NCI-H526 treated with DMSO at 0.1 percent for 48 hours (cell line): Measurements from ENCODE around the gene FBXL16.
"Not testable (repeated sequence)": the region's sequence is repeated elsewhere in the genome, so short reads cannot be mapped to it uniquely, and the experiment has no call there.

Experiments
- DNase-seq: peaks from one replicate; lab custom pipeline; 2025; lab: John Stamatoyannopoulos, UW

FBXL16 gene

GRCh38 chr16:709566-710499 lies 4.2 kb upstream of the FBXL16 start:
- DNase-seq, result peak; percentile 22

GRCh38 chr16:708959-709358 lies 3.4 kb upstream of the FBXL16 start:
- no peak for DNase-seq

- DNase-seq, result no peak
Observed at GRCh38 chr16:708019-708418, 2.4 kb upstream of the FBXL16 start.

DNA sequence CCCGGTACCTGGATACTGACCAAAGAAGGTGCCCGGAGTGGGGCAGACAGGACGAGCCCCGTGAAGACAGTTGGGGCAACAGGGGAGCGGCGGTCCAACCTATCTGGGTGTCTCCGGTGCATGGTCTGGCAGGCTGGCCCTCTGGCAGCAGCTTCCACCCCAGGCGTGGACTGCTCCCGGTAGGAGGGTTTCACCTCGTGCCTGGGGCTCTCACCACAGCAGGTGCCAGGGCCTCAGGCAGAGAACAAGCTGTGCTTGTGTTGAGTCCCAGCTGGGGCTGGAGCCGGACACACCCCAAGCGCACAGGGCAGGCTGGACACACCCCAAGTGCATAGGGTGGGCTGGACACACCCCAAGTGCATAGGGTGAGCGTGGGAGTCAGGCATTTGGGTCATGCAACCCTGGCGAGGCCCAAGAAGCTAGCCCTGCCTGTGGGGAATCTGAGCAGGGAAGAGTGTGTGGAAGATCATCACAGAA lies 1.5 kb upstream of the FBXL16 start:
- DNase-seq, result no peak

DNA sequence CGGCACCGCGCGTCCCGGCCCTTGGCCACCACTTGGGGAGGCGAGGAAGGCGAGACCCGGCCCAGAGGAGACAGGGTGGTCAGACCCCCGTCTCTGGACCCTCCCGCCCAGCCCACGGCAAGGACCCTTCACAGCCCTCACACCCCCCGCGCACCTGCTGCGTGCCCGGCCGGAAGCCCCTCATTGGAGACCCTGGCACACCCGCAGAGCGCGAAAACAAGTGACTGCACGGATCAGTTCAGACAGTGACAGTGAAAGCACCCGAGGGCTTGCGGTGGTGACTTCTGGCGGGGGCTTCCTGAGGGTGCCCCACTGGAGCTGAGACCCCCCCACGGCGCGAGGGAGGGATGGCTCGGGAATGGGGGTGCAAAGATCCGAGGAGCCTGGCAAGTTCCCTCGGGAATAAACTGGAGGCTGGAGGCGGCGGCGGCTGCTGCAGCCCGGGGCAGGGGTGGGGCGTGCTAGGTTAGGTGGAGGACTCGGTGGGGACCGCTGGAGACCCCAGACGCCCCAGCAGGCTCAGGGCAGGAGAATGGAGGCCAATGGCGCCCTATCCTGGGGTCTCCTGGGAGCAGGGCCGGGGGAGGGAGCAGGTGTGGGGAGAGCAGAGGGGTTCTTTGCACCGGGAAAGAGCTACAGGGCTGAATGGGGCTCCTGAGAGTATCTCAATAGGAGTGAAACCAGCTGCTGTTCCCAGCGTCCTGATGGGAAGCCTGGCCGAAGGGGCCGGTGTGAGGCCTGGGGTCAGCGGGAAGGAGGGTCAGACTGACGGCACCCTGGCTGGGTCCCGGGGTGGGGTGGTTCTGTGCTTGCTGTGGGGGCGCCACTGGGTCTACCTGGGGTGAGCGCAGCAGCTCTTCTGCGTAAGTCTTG lies 824 bp upstream of the FBXL16 start:
- DNase-seq, result no peak

GRCh38 chr16:704552-705380 lies 835 bp downstream of the FBXL16 start:
- no peak for DNase-seq

DNA sequence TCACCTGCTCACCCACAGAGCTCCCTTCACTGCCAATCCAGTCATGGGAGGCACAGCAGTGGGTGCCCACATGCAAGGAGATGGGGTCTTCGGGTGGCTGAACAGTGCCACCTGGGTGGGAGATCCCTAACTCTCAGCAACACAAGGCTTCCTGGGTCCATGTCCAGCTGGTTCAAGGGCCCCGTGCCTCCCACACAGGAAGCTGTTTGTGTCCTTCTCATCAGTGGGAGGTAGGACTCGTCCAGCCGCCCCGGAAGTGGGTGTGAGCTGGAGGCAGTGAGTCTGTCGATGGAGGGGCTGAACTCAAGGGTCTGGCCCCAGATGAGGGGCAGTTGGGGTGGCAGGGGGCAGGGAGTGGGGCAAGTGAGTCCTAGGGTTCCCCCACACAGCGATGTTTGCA lies 1.6 kb downstream of the FBXL16 start:
- no peak for DNase-seq

- DNase-seq, result no peak
Observed at GRCh38 chr16:703406-703805, 2.2 kb downstream of the FBXL16 start.

GRCh38 chr16:702341-702740 lies 3.3 kb downstream of the FBXL16 start:
- DNase-seq, result no peak

- DNase-seq, result no peak
Observed at GRCh38 chr16:700684-701584, 4.7 kb downstream of the FBXL16 start.

DNA sequence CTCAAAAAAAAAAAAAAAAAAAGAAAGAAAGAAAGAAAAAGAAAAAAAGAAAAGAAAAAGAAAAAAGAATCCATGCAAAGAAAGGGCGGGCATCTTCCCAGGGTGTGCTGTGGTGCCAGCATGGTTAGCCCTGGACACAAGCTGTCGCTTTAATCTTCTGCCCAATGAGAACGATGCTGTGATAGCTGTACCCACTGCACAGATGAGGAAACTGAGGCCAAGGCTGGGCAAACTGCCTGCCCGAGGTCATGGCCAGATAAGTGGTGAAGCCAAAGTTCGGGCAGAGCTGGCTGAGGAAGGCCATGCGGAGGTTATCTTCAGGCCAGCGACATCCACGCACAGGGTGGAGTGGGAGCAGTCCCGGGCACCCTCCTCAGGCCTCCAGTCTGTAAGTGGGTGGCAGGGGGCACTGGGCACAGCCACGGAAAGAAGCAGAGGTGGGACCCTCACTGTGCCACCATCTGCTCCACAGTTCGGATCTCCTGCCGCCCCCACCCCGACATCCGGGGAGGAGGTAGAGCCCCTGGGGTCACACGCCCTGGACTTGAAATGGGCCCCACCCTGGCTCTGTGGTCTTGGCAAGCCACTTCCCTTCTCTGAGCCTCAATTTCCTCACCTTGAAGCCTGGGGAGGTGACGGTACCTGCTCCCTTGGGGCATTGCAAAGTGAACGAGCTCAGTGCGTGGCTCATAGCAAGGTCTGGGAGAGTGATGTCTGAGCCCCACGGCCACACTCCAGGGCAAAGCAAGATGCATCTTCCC lies 6.5 kb downstream of the FBXL16 start:
- DNase-seq, result no peak

DNA sequence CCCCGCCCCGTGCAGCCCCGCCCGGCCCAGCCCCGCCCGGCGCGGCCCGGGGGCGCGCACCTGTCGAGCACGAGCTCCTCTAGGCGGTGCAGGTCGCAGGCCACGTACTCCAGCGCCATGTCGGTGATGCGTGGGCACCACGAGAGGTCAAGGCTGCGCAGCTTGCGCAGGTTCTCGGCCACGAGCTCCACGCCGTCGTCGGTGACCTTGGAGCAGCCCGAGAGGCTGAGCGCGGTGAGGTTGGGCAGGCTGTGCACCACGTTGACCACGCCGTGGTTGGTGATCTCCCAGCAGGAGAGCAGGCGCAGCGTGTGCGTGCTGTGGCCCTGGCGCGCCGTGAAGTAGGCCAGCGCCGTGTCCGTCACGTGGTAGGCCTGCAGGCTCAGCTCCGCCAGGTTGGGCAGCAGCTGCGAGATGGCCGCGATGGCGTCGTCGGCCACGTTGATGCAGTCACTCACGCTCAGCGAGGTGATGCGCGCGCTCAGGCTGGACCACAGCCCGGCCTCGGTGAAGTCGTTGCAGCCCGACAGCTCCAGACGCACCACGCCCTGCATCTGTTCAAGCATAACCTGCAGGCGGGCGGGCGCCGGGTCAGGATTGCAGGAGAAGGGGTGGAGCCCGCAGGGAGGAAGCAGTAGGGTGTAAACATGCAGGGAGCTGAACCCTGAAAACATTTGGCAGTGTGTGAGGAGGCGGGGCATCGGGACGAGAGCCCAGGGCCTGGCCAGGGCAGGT lies 10.1 kb downstream of the FBXL16 start:
- peak; percentile 70 for DNase-seq

DNA sequence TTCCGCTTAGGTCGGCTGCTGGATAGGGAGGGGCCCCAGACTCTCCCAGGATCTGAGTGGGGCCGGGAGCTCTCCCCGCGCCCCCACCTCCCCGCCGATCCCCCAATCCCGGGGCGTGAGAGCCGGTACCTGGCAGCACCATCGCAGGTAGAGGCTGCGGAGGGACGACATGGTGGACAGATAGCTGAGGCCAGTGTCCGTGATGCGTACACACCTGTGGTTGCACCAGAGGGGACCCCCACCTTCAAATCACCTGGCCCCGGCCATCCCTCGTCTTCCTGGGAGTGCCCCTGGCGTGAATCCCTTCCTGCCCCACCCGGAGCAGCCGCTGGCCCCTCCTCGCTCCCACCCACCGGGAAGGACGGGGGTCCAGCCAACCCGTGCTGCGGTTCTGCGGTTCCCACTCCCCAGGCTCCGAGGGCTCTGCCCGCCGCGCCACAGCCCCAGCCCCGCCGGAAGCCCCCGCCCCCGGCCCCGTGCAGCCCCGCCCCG lies 10.7 kb downstream of the FBXL16 start:
- DNase-seq, result no peak

GRCh38 chr16:694187-694862 lies 11.3 kb downstream of the FBXL16 start:
- no peak for DNase-seq

GRCh38 chr16:693766-694165 lies 11.8 kb downstream of the FBXL16 start:
- no peak for DNase-seq

- no peak for DNase-seq
Observed at GRCh38 chr16:693364-693763, 12.2 kb downstream of the FBXL16 start.

DNA sequence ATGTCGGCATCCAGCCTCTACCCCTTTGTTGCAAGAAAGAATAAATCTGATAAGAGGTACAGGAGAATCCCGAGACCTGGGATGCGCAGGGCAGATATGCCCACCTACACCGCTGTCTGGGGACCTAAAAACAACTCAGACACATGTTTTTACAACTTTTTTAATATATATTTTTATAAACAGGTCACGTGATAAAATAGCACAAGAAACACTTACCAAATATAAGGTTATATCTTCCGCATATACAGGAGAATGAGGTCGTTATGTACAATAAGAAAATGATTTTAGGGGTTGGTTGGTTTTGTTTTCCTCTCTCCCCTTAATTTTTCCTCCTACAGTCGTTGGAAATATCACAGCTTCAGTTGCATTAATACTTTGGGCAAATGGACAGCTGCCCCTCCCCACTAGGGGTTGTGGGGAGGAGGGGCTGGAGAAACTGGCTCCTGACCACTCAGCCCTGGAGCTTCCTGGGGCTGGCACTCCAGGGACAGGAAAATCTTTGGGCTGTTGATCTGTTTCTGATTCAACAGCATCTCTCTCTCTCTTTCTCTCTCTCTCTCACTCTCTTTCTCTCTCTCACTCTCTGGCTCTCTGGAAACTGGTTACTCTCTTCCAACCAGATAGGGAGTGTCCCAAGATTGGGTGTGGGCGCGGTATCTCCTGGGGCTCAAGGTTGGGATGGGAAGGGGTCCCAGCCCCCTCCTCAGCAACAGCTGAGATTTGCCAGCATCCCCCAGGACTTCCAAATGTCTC lies 13.1 kb downstream of the FBXL16 start:
- no peak for DNase-seq

- DNase-seq, result not testable (repeated sequence)
Observed at GRCh38 chr16:691242-691641, 14.4 kb downstream of the FBXL16 start.
